ENCODE results near the gene CHST11.

CHST11 gene

DNA sequence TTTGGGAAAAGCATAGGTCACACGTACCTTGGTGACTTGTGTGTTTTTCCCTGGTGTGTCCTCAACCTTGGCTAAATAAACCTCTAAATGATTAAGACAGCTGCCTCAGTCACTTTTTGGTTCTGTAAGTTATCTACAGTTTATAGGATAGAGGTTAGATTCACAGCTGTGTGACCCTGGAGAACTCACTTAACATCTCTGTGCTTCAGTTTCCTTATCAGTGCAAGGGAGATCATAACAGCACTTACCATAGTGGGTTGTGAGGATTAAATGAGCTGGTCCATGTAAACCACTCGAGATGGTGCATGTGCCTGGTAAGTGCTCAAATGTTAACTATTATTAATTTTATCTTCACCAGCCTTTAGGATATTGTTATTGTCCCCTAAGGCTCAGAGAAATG lies 35.4 kb upstream of the CHST11 start:
- DNase-seq (ENCODE audit: low read depth, low spot score) = no peak
- H3K4me3 ChIP-seq (ENCODE audit: insufficient read length, low read depth) = no peak overlapping the region
- no peaks in the 10 kb centered on the region for H3K27me3 ChIP-seq (ENCODE audit: insufficient read depth, insufficient read length)
- H3K9ac ChIP-seq (ENCODE audit: insufficient read length, low read depth) = no peak overlapping the region
- H3K9me3 ChIP-seq (ENCODE audit: insufficient read depth, low read length) = peaks cover 15% of the 10 kb centered on the region
- H3K36me3 ChIP-seq (ENCODE audit: insufficient read depth, insufficient read length, low read length) = no peaks in the 10 kb centered on the region
- no peaks in the 10 kb centered on the region for H3K4me1 ChIP-seq (ENCODE audit: insufficient read depth, insufficient read length)
- TF ChIP-seq YY1 (IDR thresholded peaks at IDR 0.05; ENCODE audit: insufficient read depth, insufficient read length) (no peak), SUZ12 (IDR thresholded peaks at IDR 0.05; ENCODE audit: extremely low read depth, insufficient read depth, insufficient read length) (no peak), ZNF274 (IDR thresholded peaks at IDR 0.05; ENCODE audit: low read depth, low read length) (no peak)

DNA sequence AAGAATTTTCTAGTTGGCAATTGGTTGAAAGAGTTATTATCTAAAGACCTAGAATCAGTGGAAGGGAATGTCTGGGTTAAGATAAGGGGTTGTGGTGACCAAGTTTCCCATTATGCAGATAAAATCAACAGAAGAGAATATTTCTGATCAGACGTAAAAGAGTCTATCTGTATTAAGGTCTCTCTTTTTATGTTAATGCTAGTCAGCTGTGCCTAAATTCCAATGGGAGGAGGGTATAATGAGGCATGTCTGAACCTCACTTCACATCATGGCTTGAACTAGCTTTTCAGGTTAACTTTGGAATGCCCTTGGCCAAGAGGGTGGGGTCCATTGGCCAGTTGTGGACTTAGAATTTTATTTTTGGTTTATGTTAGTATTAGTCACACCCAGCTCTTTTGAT lies 34.3 kb upstream of the CHST11 start:
- Histone ChIP-seq H3K36me3 (ENCODE audit: insufficient read depth, insufficient read length, low read length) (no peaks in the 10 kb centered on the region), H3K4me1 (ENCODE audit: insufficient read depth, insufficient read length) (no peaks in the 10 kb centered on the region), H3K9me3 (ENCODE audit: insufficient read depth, low read length) (peaks cover 15% of the 10 kb centered on the region), H3K9ac (ENCODE audit: insufficient read length, low read depth) (no peak overlapping the region), H3K27me3 (ENCODE audit: insufficient read depth, insufficient read length) (no peaks in the 10 kb centered on the region), H3K4me3 (ENCODE audit: insufficient read length, low read depth) (no peak overlapping the region)
- TF ChIP-seq YY1 (IDR thresholded peaks at IDR 0.05; ENCODE audit: insufficient read depth, insufficient read length) = no peak
- TF ChIP-seq ZNF274 (IDR thresholded peaks at IDR 0.05; ENCODE audit: low read depth, low read length) = no peak
- TF ChIP-seq SUZ12 (IDR thresholded peaks at IDR 0.05; ENCODE audit: extremely low read depth, insufficient read depth, insufficient read length) = no peak
- DNase-seq (ENCODE audit: low read depth, low spot score) = no peak

DNA sequence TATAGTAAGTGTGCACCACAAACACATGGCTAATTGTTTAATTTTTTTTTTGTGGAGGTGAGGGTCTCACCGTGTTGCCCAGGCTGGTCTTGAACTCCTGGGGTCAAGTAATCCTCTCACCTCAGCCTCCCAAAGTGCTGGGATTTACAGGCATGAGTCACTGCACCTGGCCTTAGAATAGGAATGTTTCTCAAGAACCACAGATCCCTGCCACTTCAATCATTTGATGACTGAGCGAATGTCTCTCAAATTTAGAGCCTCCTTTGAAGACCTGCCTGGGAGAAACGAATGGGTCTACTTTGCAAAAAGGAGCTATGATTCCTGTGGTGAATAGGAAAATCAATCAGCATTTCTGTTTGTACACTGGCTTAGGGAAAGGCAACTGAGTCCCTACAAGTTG lies 33.5 kb upstream of the CHST11 start:
- TF ChIP-seq SUZ12 (IDR thresholded peaks at IDR 0.05; ENCODE audit: extremely low read depth, insufficient read depth, insufficient read length) (no peak), YY1 (IDR thresholded peaks at IDR 0.05; ENCODE audit: insufficient read depth, insufficient read length) (no peak), ZNF274 (IDR thresholded peaks at IDR 0.05; ENCODE audit: low read depth, low read length) (no peak)
- Histone ChIP-seq H3K4me1 (ENCODE audit: insufficient read depth, insufficient read length) (no peaks in the 10 kb centered on the region), H3K4me3 (ENCODE audit: insufficient read length, low read depth) (no peak overlapping the region), H3K36me3 (ENCODE audit: insufficient read depth, insufficient read length, low read length) (no peaks in the 10 kb centered on the region), H3K9ac (ENCODE audit: insufficient read length, low read depth) (no peak overlapping the region), H3K9me3 (ENCODE audit: insufficient read depth, low read length) (peaks cover 23% of the 10 kb centered on the region), H3K27me3 (ENCODE audit: insufficient read depth, insufficient read length) (no peaks in the 10 kb centered on the region)
- DNase-seq (ENCODE audit: low read depth, low spot score) = no peak

DNA sequence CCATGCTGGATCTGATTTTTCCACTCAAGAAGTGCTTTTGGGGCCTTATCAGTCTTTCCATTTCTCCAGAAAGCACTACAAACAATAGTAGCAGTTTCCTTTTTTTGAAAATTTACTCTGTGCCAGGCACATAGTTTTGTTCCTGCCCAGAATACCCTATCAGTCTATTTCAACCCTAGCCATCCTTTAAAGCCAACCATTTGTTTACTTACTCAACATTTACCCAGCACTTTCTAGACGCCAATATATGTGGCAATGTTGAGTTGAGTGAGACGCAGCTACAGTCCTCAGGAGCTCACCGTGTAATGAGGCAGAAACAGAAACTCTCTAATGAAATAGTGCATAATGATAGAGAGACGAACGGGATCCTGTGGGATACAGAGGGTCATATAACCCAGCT lies 32.9 kb upstream of the CHST11 start:
- H3K4me1 ChIP-seq (ENCODE audit: insufficient read depth, insufficient read length) = no peaks in the 10 kb centered on the region
- no peak for TF ChIP-seq ZNF274 (IDR thresholded peaks at IDR 0.05; ENCODE audit: low read depth, low read length)
- TF ChIP-seq SUZ12 (IDR thresholded peaks at IDR 0.05; ENCODE audit: extremely low read depth, insufficient read depth, insufficient read length) = no peak
- no peak for TF ChIP-seq YY1 (IDR thresholded peaks at IDR 0.05; ENCODE audit: insufficient read depth, insufficient read length)
- no peak overlapping the region for H3K9ac ChIP-seq (ENCODE audit: insufficient read length, low read depth)
- H3K27me3 ChIP-seq (ENCODE audit: insufficient read depth, insufficient read length) = no peaks in the 10 kb centered on the region
- H3K9me3 ChIP-seq (ENCODE audit: insufficient read depth, low read length) = peaks cover 27% of the 10 kb centered on the region
- DNase-seq (ENCODE audit: low read depth, low spot score) = no peak
- H3K4me3 ChIP-seq (ENCODE audit: insufficient read length, low read depth) = no peak overlapping the region
- no peaks in the 10 kb centered on the region for H3K36me3 ChIP-seq (ENCODE audit: insufficient read depth, insufficient read length, low read length)

DNA sequence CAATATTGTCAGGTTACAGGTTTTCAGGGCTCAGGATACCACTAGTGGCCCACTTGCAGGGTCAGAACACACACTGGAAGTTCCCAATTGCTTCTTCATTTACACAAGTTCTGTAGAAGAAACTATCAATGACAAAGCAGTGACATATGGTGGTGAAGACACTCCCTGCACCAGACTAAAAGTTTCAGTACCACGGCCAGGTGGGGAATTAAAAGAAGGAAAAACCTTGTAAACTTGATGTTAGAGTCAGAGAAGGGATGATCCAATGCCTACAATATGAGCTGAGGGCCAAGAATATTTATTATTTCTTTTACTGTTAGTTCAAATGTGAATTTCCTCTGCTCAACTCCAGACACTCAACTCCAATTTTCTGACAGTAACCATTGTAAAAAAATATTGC lies 31.8 kb upstream of the CHST11 start:
- Histone ChIP-seq H3K9me3 (ENCODE audit: insufficient read depth, low read length) (peaks cover 29% of the 10 kb centered on the region), H3K36me3 (ENCODE audit: insufficient read depth, insufficient read length, low read length) (no peaks in the 10 kb centered on the region), H3K9ac (ENCODE audit: insufficient read length, low read depth) (no peak overlapping the region), H3K4me1 (ENCODE audit: insufficient read depth, insufficient read length) (no peaks in the 10 kb centered on the region), H3K4me3 (ENCODE audit: insufficient read length, low read depth) (no peak overlapping the region), H3K27me3 (ENCODE audit: insufficient read depth, insufficient read length) (no peaks in the 10 kb centered on the region)
- DNase-seq (ENCODE audit: low read depth, low spot score) = no peak
- TF ChIP-seq ZNF274 (IDR thresholded peaks at IDR 0.05; ENCODE audit: low read depth, low read length) (no peak), SUZ12 (IDR thresholded peaks at IDR 0.05; ENCODE audit: extremely low read depth, insufficient read depth, insufficient read length) (no peak), YY1 (IDR thresholded peaks at IDR 0.05; ENCODE audit: insufficient read depth, insufficient read length) (no peak)

DNA sequence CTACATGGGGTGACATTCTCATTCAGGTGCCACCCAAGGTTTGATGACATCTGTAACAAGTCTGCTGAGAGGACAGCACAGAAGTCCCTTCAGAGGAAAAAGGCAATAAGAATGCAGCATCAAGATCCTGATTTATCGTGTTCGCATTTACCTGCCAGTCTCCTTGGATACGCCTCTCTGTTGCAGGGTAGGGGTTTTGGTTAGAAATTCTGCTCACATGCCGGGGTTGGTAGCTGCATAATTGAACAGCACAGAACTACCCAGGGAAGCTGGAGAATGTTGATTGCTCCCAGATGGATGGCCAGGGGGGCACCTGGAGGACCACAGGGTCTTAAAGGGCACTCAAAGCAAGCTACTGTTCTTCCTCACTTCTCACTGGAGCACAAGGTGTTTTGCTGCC lies 31.1 kb upstream of the CHST11 start:
- Histone ChIP-seq H3K9ac (ENCODE audit: insufficient read length, low read depth) (no peak overlapping the region), H3K4me3 (ENCODE audit: insufficient read length, low read depth) (no peak overlapping the region), H3K27me3 (ENCODE audit: insufficient read depth, insufficient read length) (no peaks in the 10 kb centered on the region), H3K36me3 (ENCODE audit: insufficient read depth, insufficient read length, low read length) (no peaks in the 10 kb centered on the region), H3K4me1 (ENCODE audit: insufficient read depth, insufficient read length) (no peaks in the 10 kb centered on the region), H3K9me3 (ENCODE audit: insufficient read depth, low read length) (peaks cover 29% of the 10 kb centered on the region)
- no peak for TF ChIP-seq ZNF274 (IDR thresholded peaks at IDR 0.05; ENCODE audit: low read depth, low read length)
- TF ChIP-seq SUZ12 (IDR thresholded peaks at IDR 0.05; ENCODE audit: extremely low read depth, insufficient read depth, insufficient read length) = no peak
- no peak for TF ChIP-seq YY1 (IDR thresholded peaks at IDR 0.05; ENCODE audit: insufficient read depth, insufficient read length)
- no peak for DNase-seq (ENCODE audit: low read depth, low spot score)

DNA sequence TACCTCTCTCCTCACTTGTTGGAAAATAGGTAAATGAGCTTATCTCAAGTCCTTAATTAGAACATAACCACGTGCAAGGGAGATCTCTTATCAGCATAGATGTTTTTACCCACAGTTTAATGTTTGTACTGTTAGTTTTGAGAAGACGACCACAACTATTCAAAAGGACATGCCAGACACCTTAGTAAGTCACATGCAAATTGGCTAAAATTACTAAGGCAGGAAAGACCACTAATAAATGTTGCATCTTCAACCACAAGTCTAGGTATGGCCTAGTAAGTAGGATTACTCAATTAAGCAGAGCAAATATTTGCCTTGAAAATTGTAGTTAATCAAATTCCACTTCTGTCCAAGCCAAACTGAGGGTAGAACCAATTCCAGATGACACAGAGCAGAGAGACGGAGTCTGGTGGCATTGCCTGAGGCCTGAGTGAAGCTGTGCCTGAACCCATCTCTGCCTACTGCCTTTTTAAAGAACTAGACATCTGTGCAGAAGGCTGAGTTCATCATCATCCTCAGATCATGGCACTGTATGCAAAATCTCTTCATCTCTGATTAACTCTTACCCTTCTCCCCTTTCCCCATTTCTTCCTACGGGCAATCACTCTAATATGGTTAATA lies 29.7 kb upstream of the CHST11 start:
- Histone ChIP-seq H3K9me3 (ENCODE audit: insufficient read depth, low read length) (peaks cover 23% of the 10 kb centered on the region), H3K36me3 (ENCODE audit: insufficient read depth, insufficient read length, low read length) (no peaks in the 10 kb centered on the region), H3K4me3 (ENCODE audit: insufficient read length, low read depth) (no peak overlapping the region), H3K9ac (ENCODE audit: insufficient read length, low read depth) (no peak overlapping the region), H3K27me3 (ENCODE audit: insufficient read depth, insufficient read length) (no peaks in the 10 kb centered on the region), H3K4me1 (ENCODE audit: insufficient read depth, insufficient read length) (no peaks in the 10 kb centered on the region)
- no peak for TF ChIP-seq ZNF274 (IDR thresholded peaks at IDR 0.05; ENCODE audit: low read depth, low read length)
- TF ChIP-seq SUZ12 (IDR thresholded peaks at IDR 0.05; ENCODE audit: extremely low read depth, insufficient read depth, insufficient read length) = no peak
- TF ChIP-seq YY1 (IDR thresholded peaks at IDR 0.05; ENCODE audit: insufficient read depth, insufficient read length) = no peak
- DNase-seq (ENCODE audit: low read depth, low spot score) = no peak

Measured in NT2/D1 (cell line).